HG02610 (cell line): ENCODE data around the gene KMT5B.

Source experiments
- ATAC-seq: cut with Tn5 transposase; IDR thresholded peaks from one replicate; pipeline ENCODE4 v1.9.1; 2021; ENCODE audit warnings: mild to moderate bottlenecking, moderate library complexity; ENCODE audit not compliant: unreplicated experiment

The KMT5B gene

GRCh38 chr11:68146704-68147474 is 66.2 kb downstream of the KMT5B start:
- ATAC-seq, result no peak

- ATAC-seq, result no peak
Measured at GRCh38 chr11:68146010-68146540, 67.0 kb downstream of the KMT5B start.

- ATAC-seq, result no peak
Measured at GRCh38 chr11:68145120-68145866, 67.8 kb downstream of the KMT5B start.

GRCh38 chr11:68143310-68143689 is 69.8 kb downstream of the KMT5B start:
- ATAC-seq, result no peak

- ATAC-seq, result no peak
Measured at GRCh38 chr11:68142441-68143309, 70.4 kb downstream of the KMT5B start.

GRCh38 chr11:68142028-68142412 is 71.1 kb downstream of the KMT5B start:
- ATAC-seq, result no peak

GRCh38 chr11:68141246-68142027 is 71.7 kb downstream of the KMT5B start:
- no peak for ATAC-seq

- ATAC-seq, result no peak
Measured at GRCh38 chr11:68140496-68141245, 72.4 kb downstream of the KMT5B start.

- no peak for ATAC-seq
Measured at GRCh38 chr11:68138237-68138636, 74.9 kb downstream of the KMT5B start.

GRCh38 chr11:68137833-68138232 is 75.3 kb downstream of the KMT5B start:
- no peak for ATAC-seq

- no peak for ATAC-seq
Measured at GRCh38 chr11:68136866-68137265, 76.2 kb downstream of the KMT5B start.

- no peak for ATAC-seq
Measured at GRCh38 chr11:68135161-68135560, 77.9 kb downstream of the KMT5B start.

GRCh38 chr11:68133761-68134160 is 79.3 kb downstream of the KMT5B start:
- no peak for ATAC-seq

GRCh38 chr11:68130121-68130520 is 83.0 kb downstream of the KMT5B start:
- ATAC-seq, result no peak

- ATAC-seq, result no peak
Measured at GRCh38 chr11:68128682-68129327, 84.3 kb downstream of the KMT5B start.

- no peak for ATAC-seq
Measured at GRCh38 chr11:68127714-68128681, 85.1 kb downstream of the KMT5B start.

- no peak for ATAC-seq
Measured at GRCh38 chr11:68125164-68125563, 87.9 kb downstream of the KMT5B start.

GRCh38 chr11:68122936-68123539 is 90.1 kb downstream of the KMT5B start:
- no peak for ATAC-seq
